HG02623 (cell line): ENCODE measurements around the gene SLC25A21.
"Not testable (repeated sequence)": the region's sequence is repeated elsewhere in the genome, so short reads cannot be mapped to it uniquely, and the experiment has no call there.

Experiments
- ATAC-seq: cut with Tn5 transposase; IDR thresholded peaks from one replicate; pipeline ENCODE4 v1.9.1; 2021; ENCODE audit warnings: moderate library complexity; ENCODE audit not compliant: unreplicated experiment

SLC25A21 gene

GRCh38 chr14:36844443-36845195 lies 327.8 kb downstream of the SLC25A21 start:
- no peak for ATAC-seq

DNA sequence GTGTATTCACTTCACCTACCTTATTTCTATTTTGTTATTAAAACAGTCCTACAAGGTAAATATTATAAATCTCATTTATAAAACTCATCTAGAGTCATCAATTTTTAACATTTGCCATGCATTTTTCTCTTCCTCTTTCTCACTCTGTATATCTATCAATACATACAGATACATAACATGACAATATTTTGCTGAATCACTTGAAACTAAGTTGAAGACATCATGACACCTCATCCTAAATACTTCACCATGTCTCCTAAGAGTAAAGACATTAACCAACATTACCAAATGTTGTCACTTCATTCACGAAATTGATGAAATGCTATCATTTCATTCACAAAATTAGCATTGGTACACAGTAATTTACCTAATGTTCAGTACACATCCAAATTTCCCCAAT lies 329.0 kb downstream of the SLC25A21 start:
- ATAC-seq = no peak

DNA sequence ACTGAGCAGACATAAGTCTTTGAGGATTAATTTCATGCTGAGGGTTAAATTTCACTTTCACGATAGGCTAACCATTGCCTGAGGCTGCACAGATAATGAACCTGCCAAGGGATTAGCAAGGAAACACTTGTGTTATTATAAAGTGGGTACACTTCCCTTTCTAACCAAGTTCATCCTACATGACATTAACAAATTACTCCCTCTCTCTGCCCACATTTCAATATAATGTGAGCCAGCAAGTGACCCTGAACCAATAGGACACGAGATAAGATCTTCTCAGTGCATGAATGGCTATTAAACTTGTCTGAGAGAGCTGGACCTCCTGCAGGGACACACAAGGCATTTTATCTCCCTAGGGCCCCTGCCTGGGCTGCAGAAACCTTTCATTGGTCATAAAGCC lies 337.3 kb downstream of the SLC25A21 start:
- no peak for ATAC-seq

DNA sequence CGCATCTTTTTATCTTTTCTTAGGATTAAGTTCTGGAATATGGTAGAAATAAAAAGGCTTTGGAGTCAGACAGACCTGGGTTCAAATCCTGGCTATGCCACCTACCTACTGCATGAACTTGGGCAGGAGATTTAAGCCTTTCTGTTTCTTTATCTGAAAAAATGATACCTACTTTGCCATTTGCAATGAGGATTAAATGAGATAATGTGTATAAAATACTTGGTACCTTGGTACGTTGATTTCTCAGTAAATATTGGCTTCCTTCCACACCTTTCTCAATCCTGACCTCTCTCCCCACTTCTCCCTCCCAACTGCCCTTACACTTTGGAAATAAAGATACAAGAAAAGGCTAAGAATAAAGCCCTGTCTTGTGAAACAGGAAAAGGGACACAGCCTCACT lies 338.1 kb downstream of the SLC25A21 start:
- no peak for ATAC-seq

- no peak for ATAC-seq
Observed at GRCh38 chr14:36829547-36829946, 342.9 kb downstream of the SLC25A21 start.

DNA sequence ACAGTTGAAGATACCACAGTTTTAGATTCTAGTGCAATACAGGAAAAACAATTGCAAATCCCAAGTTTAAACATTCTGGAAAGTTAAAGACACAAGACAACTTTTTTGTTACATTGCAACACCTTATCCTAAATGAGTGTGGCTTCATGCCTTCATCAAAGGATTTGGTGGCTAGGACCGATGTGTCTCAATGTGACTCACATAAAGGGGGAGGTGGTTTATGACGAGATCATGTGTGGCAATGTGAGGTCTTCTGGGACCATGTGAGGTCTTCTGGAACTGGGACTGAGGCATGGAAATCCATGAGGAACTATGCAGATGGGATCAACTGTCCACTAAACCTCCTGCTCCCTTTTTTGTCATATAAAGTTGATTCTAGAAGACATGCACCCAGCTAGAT lies 344.5 kb downstream of the SLC25A21 start:
- ATAC-seq = no peak

DNA sequence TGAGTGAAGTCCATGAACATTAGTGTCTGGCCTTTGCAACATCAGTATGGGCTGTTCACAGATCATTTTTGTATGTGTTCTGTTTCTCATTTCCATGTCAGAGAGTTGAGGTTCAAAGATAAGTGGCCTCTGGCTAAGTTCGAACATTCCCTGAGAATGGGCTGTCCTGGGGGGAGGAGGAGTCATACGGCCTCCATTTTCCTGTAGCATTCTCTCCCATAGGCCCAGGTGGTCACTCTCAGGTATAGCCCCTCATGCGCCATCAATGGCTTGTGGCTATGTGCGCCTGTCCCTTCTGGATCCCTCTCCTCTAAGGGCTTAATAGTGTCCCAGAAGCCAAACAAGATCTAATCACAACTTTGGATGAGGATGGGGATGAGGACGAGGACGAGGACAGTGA lies 345.8 kb downstream of the SLC25A21 start:
- no peak for ATAC-seq

- ATAC-seq = no peak
Observed at GRCh38 chr14:36824854-36825253, 347.6 kb downstream of the SLC25A21 start.

- ATAC-seq = no peak
Observed at GRCh38 chr14:36823651-36824050, 348.8 kb downstream of the SLC25A21 start.

DNA sequence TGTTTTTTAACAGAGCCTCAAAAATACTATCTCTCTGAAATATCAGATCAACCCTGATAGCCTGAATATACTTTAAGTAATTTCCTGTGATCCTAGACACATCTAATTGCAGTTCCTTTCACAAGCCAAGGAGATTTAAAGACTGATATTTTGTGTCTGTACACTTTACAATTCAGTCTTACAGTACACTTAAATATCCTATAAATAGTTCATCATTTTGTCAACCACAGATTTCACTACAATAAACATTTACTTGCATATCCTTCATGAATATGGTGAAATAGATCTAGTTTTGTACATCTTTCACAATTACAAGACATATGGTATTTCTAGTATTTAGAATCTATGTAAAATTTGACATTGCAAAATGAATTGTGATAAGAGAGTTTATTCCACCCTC lies 349.7 kb downstream of the SLC25A21 start:
- ATAC-seq = no peak

DNA sequence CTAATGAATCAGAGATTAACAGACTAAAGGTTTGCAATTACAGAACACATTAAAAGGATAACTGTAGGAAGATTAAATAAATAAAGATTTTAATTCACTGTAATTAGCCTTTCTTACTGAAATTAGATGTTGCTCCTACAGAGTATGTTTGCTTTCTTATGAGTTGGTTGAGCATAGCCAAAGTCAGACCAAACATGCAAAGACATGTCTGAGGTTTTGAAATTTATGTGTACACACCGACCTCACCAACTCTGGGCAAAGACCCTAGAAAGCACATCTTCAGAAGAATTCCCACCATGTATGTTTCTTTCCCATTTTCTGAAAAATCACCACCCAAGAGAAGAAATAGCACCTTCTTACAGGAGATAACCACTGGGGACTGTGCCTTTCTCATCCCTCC lies 351.5 kb downstream of the SLC25A21 start:
- ATAC-seq = no peak

DNA sequence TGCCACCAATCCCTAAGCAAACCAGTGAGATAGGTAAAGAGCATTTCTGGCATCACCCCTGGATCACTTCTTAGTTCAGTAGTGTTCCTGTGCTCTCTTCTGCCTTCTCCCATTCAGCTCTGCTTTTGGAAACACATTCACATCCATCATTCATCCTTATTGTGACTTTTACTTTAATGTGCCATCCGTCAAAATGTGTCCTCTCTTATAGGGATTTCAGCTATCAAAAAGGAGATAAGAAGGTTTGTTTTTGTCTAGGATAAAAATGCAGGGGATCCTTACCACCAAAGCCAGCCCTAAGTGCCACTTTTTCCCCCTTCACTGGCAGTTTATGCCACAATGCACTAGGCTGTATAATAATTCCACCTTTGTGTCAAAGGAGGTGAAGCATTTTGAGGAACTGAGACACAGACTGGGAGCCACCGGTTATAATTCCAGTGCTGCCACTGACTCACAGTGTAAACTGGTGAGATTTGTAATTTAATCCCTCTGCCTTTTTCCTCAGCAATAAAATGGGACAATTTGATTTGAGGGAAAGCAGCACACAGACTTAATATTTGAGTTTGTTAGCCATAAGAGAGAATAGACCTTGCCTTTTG lies 352.2 kb downstream of the SLC25A21 start:
- ATAC-seq = no peak

DNA sequence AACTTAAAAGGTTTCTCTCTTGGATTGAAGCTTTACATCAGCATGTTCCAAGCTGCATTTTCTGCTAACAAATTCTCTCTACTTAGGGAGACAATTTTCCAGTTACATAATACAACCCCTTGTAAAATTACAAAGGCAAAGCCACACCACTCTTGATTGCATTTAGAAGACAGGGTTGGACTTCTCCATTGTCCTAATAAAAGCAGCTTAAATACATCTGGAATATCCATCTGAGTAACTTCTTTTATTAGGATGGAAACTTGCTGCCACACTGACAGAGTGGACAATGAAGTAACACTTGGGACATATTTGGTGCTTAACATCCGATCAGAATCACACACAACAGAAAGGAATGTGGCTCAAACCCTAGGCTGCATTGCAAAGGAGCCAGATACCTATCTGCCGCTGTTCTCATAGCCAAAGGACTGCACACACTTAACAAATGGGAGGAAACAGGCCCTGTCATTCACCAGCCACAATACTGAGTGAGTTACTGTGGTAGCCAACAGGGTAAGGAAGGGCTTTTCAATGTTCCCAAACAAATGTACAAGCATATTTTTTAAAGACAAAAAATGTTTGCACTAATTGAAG lies 353.5 kb downstream of the SLC25A21 start:
- no peak for ATAC-seq

- ATAC-seq = no peak
Observed at GRCh38 chr14:36818246-36818645, 354.2 kb downstream of the SLC25A21 start.

- no peak for ATAC-seq
Observed at GRCh38 chr14:36817071-36817930, 355.1 kb downstream of the SLC25A21 start.

DNA sequence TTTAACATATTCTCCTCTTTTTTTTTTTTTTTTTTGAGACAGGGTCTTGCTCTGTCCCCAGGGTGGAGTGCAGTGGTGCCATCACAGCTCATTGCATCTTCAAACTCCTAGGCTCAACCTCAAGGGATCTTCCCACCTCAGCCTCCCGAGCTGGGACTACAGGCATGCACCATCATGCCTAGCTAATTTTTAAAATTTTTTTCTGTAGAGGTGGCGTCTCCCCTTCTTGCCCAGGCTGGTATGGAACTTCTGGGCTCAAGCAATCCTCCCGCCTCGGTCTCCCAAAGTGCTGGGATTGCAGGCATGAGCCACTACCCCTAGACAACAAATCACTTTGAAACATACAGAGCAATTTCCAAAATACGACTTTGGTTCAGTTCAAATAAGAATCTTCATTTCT lies 355.9 kb downstream of the SLC25A21 start:
- no peak for ATAC-seq

DNA sequence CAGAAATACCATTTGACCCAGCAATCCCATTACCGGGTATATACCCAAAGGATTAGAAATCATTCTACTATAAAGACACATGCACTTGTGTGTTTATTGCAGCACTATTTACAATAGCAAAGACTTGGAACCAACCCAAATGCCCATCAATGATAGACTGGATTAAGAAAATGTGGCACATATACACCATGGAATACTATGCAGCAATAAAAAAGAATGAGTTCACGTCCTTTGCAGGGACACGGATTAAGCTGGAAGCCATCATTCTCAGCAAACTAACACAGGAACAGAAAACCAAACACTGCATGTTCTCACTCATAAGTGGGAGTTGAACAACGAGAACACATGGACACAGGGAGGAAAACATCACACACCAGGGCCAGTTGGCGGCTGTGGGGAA lies 357.6 kb downstream of the SLC25A21 start:
- ATAC-seq = not testable (repeated sequence)

DNA sequence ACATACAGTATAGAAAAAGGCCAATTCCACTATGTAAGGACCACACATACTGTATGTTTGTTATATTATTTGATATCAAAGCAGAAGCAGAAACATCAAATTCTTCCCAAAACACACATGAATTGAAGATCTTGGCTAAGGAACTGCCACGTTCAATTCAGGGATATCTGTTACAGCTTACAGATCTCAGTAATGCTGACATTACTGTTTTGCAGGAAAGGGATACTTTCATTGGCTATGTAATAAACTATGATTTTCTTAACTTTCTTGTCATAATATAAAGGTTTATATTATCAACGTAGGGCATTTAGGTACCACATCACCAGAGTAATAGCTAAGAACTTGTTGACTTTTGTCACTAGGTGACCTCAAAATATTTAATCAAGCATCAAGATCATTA lies 362.2 kb downstream of the SLC25A21 start:
- no peak for ATAC-seq

- no peak for ATAC-seq
Observed at GRCh38 chr14:36807727-36808126, 364.7 kb downstream of the SLC25A21 start.

DNA sequence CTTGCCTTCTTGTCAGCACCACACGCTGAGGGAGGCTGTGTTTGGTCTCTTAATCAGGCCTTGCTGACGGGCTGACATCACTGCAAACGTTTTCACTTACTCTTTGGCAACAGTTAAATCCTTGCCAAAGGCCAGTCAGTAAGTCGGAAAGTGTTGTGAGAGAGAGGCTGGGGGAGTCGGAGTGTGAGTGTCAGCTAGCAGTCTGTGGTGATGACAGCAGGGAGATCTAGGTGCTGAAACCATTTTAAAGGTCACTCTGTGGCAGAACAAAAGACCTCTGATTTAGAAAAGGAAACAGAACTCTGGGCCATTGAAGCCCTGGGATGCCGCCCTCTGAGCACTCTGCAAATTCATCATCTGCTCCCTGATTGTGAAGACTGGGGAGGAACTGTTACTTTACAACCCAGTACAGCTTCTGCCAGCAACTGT lies 367.3 kb downstream of the SLC25A21 start:
- ATAC-seq = no peak

- ATAC-seq = no peak
Observed at GRCh38 chr14:36797634-36798033, 374.8 kb downstream of the SLC25A21 start.
